PC-9 (cell line): ENCODE results near the gene KIF3C. TPM values are rescaled to one million over a fixed set of nuclear protein-coding genes. Genes with fewer than 3 reads are reported as not detected.
"Not testable (repeated sequence)": the region's sequence is repeated elsewhere in the genome, so short reads cannot be mapped to it uniquely, and the experiment has no call there.

Experiments used
- BruUV-seq: library from RNA; stranded (reverse); fragments of 400-500 nt; replicated peaks from 2 replicates; lab custom pipeline; 2021; lab: Mats Ljungman, UMichigan
- CTCF ChIA-PET: fragments of 300-600 bp; sonication (Branson Sonifier 250); formaldehyde crosslinking; loops from one replicate; lab custom pipeline; 2022; ENCODE audit warnings: antibody characterized with exemption; lab: Charles Lee
- POLR2A ChIA-PET: fragments of 300-600 bp; sonication (Branson Sonifier 250); formaldehyde crosslinking; loops from one replicate; lab custom pipeline; 2022; ENCODE audit warnings: antibody characterized with exemption; ENCODE audit not compliant: unreplicated experiment; lab: Charles Lee
- DNase-seq, 2 experiments: peaks; one replicate each; pipeline versions ENCODE4 v3.0.0 to v3.0.0-alpha.2; 2015 to 2022; ENCODE audit warnings: mixed read lengths in 1 of 2
- H2AFZ ChIP-seq: fragments of 200-600 bp; sonication (generic); 2 replicates; pipeline ENCODE4 v1.8.1; 2017; ENCODE audit warnings: antibody characterized with exemption
- H3F3A ChIP-seq: fragments of 200-600 bp; sonication (generic); 2 replicates; pipeline ENCODE4 v1.8.1; 2017; ENCODE audit warnings: antibody characterized with exemption, mild to moderate bottlenecking, low read depth; ENCODE audit not compliant: insufficient read depth
- H3K27ac ChIP-seq: fragments of 200-600 bp; sonication (generic); 2 replicates; pipeline ENCODE4 v1.6.1; 2016; ENCODE audit warnings: mixed run types
- H3K27me3 ChIP-seq: fragments of 200-600 bp; sonication (generic); 2 replicates; pipeline ENCODE4 v1.6.1; 2016; ENCODE audit warnings: low read depth, mixed run types; ENCODE audit not compliant: insufficient read depth
- H3K36me3 ChIP-seq: fragments of 200-600 bp; sonication (generic); 2 replicates; pipeline ENCODE4 v1.6.1; 2016; ENCODE audit warnings: low read depth, mixed run types
- H3K4me1 ChIP-seq: fragments of 200-600 bp; sonication (generic); replicated peaks from 2 replicates; pipeline ENCODE4 v1.6.1; 2016; ENCODE audit warnings: mixed run types; ENCODE audit not compliant: insufficient read depth
- H3K4me2 ChIP-seq: fragments of 200-600 bp; sonication (generic); 2 replicates; pipeline ENCODE4 v1.6.1; 2017; ENCODE audit warnings: mixed run types
- H3K4me3 ChIP-seq: fragments of 200-600 bp; sonication (generic); 2 replicates; pipeline ENCODE4 v1.6.1; 2016; ENCODE audit warnings: mixed run types
- H3K79me2 ChIP-seq: fragments of 200-600 bp; sonication (generic); 2 replicates; pipeline ENCODE4 v1.6.1; 2017; ENCODE audit warnings: low read depth, mixed run types
- H3K9me2 ChIP-seq: fragments of 200-600 bp; sonication (generic); 2 replicates; pipeline ENCODE4 v1.8.1; 2017; ENCODE audit warnings: mild to moderate bottlenecking; ENCODE audit not compliant: insufficient read depth
- H3K9me3 ChIP-seq: fragments of 200-600 bp; sonication (generic); 2 replicates; pipeline ENCODE4 v1.8.1; 2016; ENCODE audit warnings: low read depth; ENCODE audit not compliant: insufficient read depth
- H4K20me1 ChIP-seq: fragments of 200-600 bp; sonication (generic); 2 replicates; pipeline ENCODE4 v1.8.1; 2017; ENCODE audit not compliant: insufficient read depth
- CTCF ChIP-seq: fragments of 200-600 bp; sonication (generic); conservative IDR thresholded peaks from 2 replicates; pipeline ENCODE4 v1.6.1; 2017; ENCODE audit warnings: mixed run types, antibody characterized with exemption, mild to moderate bottlenecking, moderate library complexity
- EZH2 ChIP-seq: fragments of 200-600 bp; sonication (generic); IDR thresholded peaks from 2 replicates; pipeline ENCODE4 v1.8.0; 2017; ENCODE audit warnings: antibody characterized with exemption, low read depth
- intact Hi-C: fragments of 100-400 bp; cut with micrococcal nuclease; formaldehyde crosslinking; loops from one replicate; pipeline ENCODE4 v1.10.0; 2022; ENCODE audit not compliant: unreplicated experiment
- total RNA-seq: library from RNA; stranded (reverse); gene quantifications from 2 replicates; pipeline ENCODE4 v1.2.3, GENCODE V29; 2021

KIF3C gene
- total RNA-seq, 1 experiment from 2014 or later = 50.5 TPM

- no peak for DNase-seq
- Histone ChIP-seq H3K9me3 (no peaks in the 10 kb centered on the region), H3K4me1 (no peaks in the 10 kb centered on the region), H3K27ac (no peak overlapping the region), H4K20me1 (no peaks in the 10 kb centered on the region), H3K9me2 (no peaks in the 10 kb centered on the region), H3K4me2 (no peak overlapping the region), H3K79me2 (no peaks in the 10 kb centered on the region), H3F3A (0 out of 2 replicates have a peak, but pooled peaks cover 6% of the 10 kb centered on the region), H3K27me3 (no peaks in the 10 kb centered on the region), H2AFZ (no peak overlapping the region), H3K36me3 (no peaks in the 10 kb centered on the region), H3K4me3 (no peak overlapping the region)
- no TSS peak for BruUV-seq
- ChIA-PET POLR2A (no interaction called here), CTCF (no interaction called here)
- TF ChIP-seq EZH2 (no peak), CTCF (no peak)
- intact Hi-C loops = no loop called here
Observed at GRCh38 chr2:25920336-25920735, 62.0 kb downstream of the KIF3C start.

- no peak for TF ChIP-seq CTCF
- TF ChIP-seq EZH2 = no peak
- POLR2A ChIA-PET = no interaction called here
- intact Hi-C loops = no loop called here
- Histone ChIP-seq H2AFZ (no peak overlapping the region), H3F3A (0 out of 2 replicates have a peak, but pooled peaks cover 6% of the 10 kb centered on the region), H3K27ac (no peak overlapping the region), H3K79me2 (no peaks in the 10 kb centered on the region), H3K4me2 (no peak overlapping the region), H3K9me2 (no peaks in the 10 kb centered on the region), H3K4me3 (no peak overlapping the region), H4K20me1 (no peaks in the 10 kb centered on the region), H3K4me1 (no peaks in the 10 kb centered on the region), H3K27me3 (no peaks in the 10 kb centered on the region), H3K9me3 (no peaks in the 10 kb centered on the region), H3K36me3 (no peaks in the 10 kb centered on the region)
- no TSS peak for BruUV-seq
- CTCF ChIA-PET = no interaction called here
- DNase-seq = no peak
Observed at GRCh38 chr2:25917832-25918231, 64.5 kb downstream of the KIF3C start.

GRCh38 chr2:25917411-25917810 is 64.9 kb downstream of the KIF3C start:
- H3K4me1 ChIP-seq, H2AFZ ChIP-seq, H3K27ac ChIP-seq, BruUV-seq, H3K9me3 ChIP-seq, DNase-seq, H3K4me3 ChIP-seq, intact Hi-C loops, H4K20me1 ChIP-seq, CTCF ChIA-PET, H3K79me2 ChIP-seq, H3K9me2 ChIP-seq, H3K4me2 ChIP-seq, H3K27me3 ChIP-seq, POLR2A ChIA-PET, H3K36me3 ChIP-seq, H3F3A ChIP-seq: not testable (repeated sequence)

DNA sequence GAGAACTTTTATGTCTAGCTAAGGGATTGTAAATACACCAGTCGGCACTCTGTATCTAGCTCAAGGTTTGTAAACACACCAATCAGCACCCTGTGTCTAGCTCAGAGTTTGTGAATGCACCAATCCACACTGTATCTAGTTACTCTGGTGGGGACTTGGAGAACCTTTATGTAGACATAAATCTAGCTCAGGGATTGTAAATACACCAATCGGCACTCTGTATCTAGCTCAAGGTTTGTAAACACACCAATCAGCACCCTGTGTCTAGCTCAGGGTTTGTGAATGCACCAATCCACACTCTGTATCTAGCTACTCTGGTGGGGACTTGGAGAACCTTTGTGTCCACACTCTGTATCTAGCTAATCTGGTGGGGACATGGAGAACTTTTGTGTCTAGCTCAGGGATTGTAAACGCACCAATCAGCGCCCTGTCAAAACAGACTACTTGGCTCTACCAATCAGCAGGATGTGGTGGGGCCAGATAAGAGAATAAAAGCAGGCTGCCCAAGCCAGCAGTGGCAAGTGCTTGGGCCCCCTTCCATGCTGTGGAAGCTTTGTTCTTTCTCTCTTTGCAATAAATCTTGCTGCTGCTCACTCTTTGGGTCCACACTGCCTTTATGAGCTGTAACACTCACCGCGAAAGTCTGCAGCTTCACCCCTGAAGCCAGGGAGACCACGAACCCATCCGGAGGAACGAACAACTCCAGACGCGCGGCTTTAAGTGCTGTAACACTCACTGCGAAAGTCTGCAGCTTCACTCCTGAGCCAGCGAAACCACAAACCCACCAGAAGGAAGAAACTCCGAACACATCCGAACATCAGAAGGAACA is 66.1 kb downstream of the KIF3C start:
- CTCF ChIA-PET, BruUV-seq: not testable (repeated sequence)

GRCh38 chr2:25915411-25915810 is 66.9 kb downstream of the KIF3C start:
- H3K36me3 ChIP-seq, H3K4me1 ChIP-seq, H3K4me3 ChIP-seq, H3F3A ChIP-seq, H3K79me2 ChIP-seq, DNase-seq, intact Hi-C loops, H3K27ac ChIP-seq, POLR2A ChIA-PET, CTCF ChIA-PET, H3K27me3 ChIP-seq, H2AFZ ChIP-seq, H3K9me2 ChIP-seq, BruUV-seq, H4K20me1 ChIP-seq, H3K4me2 ChIP-seq, H3K9me3 ChIP-seq: not testable (repeated sequence)

More for the DNA sequence above, 66.1 kb downstream of the KIF3C start:
- H3K36me3 ChIP-seq, H2AFZ ChIP-seq, DNase-seq, H3K27ac ChIP-seq, H3K4me2 ChIP-seq, H3K4me1 ChIP-seq, H4K20me1 ChIP-seq, H3K9me3 ChIP-seq, H3K9me2 ChIP-seq, H3K4me3 ChIP-seq, H3K79me2 ChIP-seq, H3F3A ChIP-seq, H3K27me3 ChIP-seq, intact Hi-C loops: not testable (repeated sequence)
- POLR2A ChIA-PET = interaction anchor here (0.7 kb wide), 1 partner anchor 81 kb away, joined by 6 read pairs; no protein-coding TSS in a partner anchor

- H3K4me1 ChIP-seq, BruUV-seq, H3K4me3 ChIP-seq, POLR2A ChIA-PET, H3K27me3 ChIP-seq, H4K20me1 ChIP-seq, H3K79me2 ChIP-seq, H3K9me2 ChIP-seq, CTCF ChIA-PET, H3K9me3 ChIP-seq, H3F3A ChIP-seq, H3K36me3 ChIP-seq, H3K27ac ChIP-seq, intact Hi-C loops, DNase-seq: not testable (repeated sequence)
- Histone ChIP-seq H3K4me2 (peak overlapping the region; percentile 41), H2AFZ (peak overlapping the region; percentile 67; the same call in 1 of the 2 replicates)
Observed at GRCh38 chr2:25913696-25913973, 68.7 kb downstream of the KIF3C start.
